H1 (cell line): ENCODE measurements around the gene MAP6.

Experiments
- CEBPB ChIP-seq: IDR thresholded peaks from 2 replicates; pipeline ENCODE4 v1.6.1; 2012; ENCODE audit warnings: low read depth, low read length
- CREB1 ChIP-seq: IDR thresholded peaks from 2 replicates; pipeline ENCODE4 v1.6.1; 2012; ENCODE audit warnings: inconsistent platforms
- EP300 ChIP-seq, 2 experiments: IDR thresholded peaks; 1 replicate in 1 of 2; 2 replicates in 1 of 2; pipeline ENCODE4 v1.6.1; 2011 to 2012; ENCODE audit warnings: low read depth in 2 of 2, low read length in 2 of 2, mild to moderate bottlenecking in 2 of 2, borderline replicate concordance in 1 of 2, inconsistent platforms in 1 of 2, moderate library complexity in 1 of 2
- EZH2 ChIP-seq: fragments of 200-600 bp; sonication (generic); IDR thresholded peaks from 2 replicates; pipeline ENCODE4 v1.7.1; 2012; ENCODE audit warnings: low read depth, mild to moderate bottlenecking, moderate library complexity, low read length, inconsistent platforms; ENCODE audit not compliant: severe bottlenecking
- KDM5A ChIP-seq: fragments of 200-600 bp; IDR thresholded peaks from 2 replicates; pipeline ENCODE4 v1.7.1; 2012; ENCODE audit warnings: mild to moderate bottlenecking, low read length, inconsistent platforms, mixed read lengths
- POLR2A ChIP-seq, 2 experiments: IDR thresholded peaks; 1 replicate in 1 of 2; 2 replicates in 1 of 2; pipeline ENCODE4 v1.6.1; 2011; ENCODE audit warnings: low read depth in 2 of 2, low read length in 2 of 2, mild to moderate bottlenecking in 2 of 2; ENCODE audit errors: control extremely low read depth in 1 of 2
- TAF1 ChIP-seq: IDR thresholded peaks from 2 replicates; pipeline ENCODE4 v1.6.1; 2011; ENCODE audit warnings: mild to moderate bottlenecking, low read depth, low read length
- TCF12 ChIP-seq: IDR thresholded peaks from 2 replicates; pipeline ENCODE4 v1.6.1; 2011; ENCODE audit warnings: low read depth, mild to moderate bottlenecking, low read length
- TF ChIP-seq, protein P1 (sequence below), 3 experiments: IDR thresholded peaks; 1 replicate in 2 of 3; 2 replicates in 1 of 3; pipeline versions ENCODE4 v1.5.1 to v1.6.1; 2011; ENCODE audit warnings: low read length in 3 of 3, mild to moderate bottlenecking in 3 of 3, inconsistent platforms in 2 of 3, low read depth in 1 of 3, moderate library complexity in 1 of 3; ENCODE audit not compliant: insufficient read depth in 1 of 3; ENCODE audit errors: control extremely low read depth in 1 of 3
- TF ChIP-seq, protein P2 (sequence below): IDR thresholded peaks from 2 replicates; pipeline ENCODE4 v1.6.1; 2011; ENCODE audit warnings: low read length, improper control_type of control experiment
- TF ChIP-seq, protein P3 (sequence below): IDR thresholded peaks from 2 replicates; pipeline ENCODE4 v1.6.1; 2012; ENCODE audit warnings: inconsistent platforms

DNA sequence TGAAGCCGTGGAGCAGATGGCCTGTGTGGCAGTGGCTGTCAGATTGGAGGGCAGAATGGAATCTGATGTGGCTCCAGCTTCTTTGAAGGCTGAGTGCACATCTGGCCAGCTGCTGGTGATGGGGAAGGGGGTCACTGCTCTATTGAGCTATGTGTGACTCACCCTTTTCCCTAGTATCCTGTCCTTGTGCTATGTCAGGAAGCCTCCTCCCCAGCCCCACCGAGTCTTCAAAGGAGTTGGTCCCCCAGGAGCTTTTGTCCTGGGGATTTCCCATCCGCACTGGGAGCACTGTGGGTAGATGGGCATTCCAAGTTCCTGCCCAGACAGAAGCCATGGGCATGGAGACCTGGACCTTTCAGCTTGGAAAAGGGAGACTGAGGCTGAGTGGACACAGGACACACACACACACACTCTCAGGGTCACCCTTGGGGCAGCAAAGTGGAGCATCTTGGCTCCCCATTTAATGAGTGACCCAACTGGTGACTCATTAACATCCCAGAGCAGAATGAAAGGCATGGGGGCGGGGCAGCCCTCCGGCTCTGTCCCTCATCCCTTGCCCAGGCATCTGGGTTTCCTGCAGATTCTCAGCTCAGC is 103.5 kb downstream of the MAP6 start:
- TF ChIP-seq, protein P1, sequence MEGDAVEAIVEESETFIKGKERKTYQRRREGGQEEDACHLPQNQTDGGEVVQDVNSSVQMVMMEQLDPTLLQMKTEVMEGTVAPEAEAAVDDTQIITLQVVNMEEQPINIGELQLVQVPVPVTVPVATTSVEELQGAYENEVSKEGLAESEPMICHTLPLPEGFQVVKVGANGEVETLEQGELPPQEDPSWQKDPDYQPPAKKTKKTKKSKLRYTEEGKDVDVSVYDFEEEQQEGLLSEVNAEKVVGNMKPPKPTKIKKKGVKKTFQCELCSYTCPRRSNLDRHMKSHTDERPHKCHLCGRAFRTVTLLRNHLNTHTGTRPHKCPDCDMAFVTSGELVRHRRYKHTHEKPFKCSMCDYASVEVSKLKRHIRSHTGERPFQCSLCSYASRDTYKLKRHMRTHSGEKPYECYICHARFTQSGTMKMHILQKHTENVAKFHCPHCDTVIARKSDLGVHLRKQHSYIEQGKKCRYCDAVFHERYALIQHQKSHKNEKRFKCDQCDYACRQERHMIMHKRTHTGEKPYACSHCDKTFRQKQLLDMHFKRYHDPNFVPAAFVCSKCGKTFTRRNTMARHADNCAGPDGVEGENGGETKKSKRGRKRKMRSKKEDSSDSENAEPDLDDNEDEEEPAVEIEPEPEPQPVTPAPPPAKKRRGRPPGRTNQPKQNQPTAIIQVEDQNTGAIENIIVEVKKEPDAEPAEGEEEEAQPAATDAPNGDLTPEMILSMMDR (IDR thresholded peaks at IDR 0.05; ENCODE audit: control extremely low read depth in 1 of 3, insufficient read depth in 1 of 3, low read depth in 1 of 3, low read length in 3 of 3), result no peak
- TF ChIP-seq CREB1 (no peak), TAF1 (no peak), KDM5A (no peak), POLR2A (IDR thresholded peaks at IDR 0.05; ENCODE audit: control extremely low read depth in 1 of 2, low read depth in 2 of 2, low read length in 2 of 2) (no peak), CEBPB (no peak), TCF12 (no peak), EZH2 (no peak), EP300 (IDR thresholded peaks at IDR 0.05; ENCODE audit: borderline replicate concordance in 1 of 2, low read depth in 2 of 2, low read length in 2 of 2) (no peak)
- TF ChIP-seq, protein P2, sequence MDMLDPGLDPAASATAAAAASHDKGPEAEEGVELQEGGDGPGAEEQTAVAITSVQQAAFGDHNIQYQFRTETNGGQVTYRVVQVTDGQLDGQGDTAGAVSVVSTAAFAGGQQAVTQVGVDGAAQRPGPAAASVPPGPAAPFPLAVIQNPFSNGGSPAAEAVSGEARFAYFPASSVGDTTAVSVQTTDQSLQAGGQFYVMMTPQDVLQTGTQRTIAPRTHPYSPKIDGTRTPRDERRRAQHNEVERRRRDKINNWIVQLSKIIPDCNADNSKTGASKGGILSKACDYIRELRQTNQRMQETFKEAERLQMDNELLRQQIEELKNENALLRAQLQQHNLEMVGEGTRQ, result no peak
- TF ChIP-seq, protein P3, sequence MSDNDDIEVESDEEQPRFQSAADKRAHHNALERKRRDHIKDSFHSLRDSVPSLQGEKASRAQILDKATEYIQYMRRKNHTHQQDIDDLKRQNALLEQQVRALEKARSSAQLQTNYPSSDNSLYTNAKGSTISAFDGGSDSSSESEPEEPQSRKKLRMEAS, result no peak
